NCI-H748 (cell line): ENCODE measurements around the gene SNRNP48.

Experiments used
- DNase-seq: peaks from one replicate; lab custom pipeline; 2025; ENCODE audit not compliant: unreplicated experiment; lab: John Stamatoyannopoulos, UW

SNRNP48 gene

DNA sequence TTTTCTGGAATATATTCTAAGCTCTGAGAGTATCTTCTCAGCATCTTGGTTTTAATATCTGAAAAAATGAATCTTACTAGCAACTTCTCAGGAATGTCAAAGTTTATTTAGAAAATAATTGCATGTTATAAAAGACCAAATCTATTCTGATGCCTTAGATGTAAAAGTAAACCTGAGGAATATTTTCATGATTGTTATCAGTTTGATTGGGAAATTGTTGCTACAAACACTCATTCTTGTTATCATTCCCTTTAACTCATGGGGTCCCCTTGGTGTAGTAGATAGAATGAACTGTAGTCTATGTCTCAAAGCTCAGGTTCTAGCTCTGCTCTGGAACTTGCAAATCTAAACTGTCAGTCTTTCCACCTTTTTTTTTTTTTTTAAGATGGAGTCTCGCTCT, 50.0 kb downstream of the SNRNP48 start:
- no peak for DNase-seq

DNA sequence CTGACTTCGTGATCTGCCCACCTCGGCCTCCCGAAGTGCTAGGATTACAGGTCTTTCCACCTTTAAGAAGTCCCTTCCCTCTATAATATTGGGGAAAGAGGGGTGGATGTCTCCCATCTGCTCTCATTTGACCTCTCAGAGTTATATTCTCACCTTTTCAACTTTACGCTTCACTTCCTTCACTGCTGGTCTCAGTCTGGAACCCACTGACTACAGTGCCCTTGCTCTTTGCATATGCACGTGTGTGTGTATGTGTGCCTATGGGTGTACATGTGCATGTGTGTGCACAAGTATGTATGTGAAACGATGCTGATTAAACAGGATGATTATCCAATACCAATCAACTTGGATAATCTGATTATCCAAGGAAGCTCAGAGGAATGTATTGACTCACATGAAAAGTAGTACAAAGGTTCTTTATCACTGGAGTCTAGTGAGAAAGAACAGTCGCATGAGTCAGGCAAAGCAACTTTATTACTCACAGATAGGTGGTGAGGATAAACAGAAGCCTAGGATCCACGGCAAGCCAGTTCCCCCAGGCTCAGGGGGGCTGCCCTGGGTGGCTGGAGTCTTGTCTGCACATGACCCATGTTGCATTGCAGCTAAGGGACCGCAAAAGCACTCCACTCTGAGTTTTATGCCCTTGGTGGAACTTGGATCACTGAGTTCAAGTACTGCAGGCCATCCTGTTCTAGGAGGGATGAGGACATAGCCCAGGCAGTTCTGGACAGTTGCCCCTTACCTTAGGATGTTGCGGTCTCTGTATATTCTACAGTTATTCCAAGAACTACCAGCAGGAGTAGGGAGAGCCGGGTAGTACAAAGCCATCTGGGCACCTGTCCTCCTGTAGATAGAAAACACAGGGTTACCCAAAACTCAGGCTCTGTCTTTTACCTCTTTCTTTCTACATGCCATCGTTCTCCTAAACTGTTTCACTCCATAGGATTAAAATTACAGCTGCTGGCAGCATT, 50.9 kb downstream of the SNRNP48 start:
- DNase-seq, result no peak

DNA sequence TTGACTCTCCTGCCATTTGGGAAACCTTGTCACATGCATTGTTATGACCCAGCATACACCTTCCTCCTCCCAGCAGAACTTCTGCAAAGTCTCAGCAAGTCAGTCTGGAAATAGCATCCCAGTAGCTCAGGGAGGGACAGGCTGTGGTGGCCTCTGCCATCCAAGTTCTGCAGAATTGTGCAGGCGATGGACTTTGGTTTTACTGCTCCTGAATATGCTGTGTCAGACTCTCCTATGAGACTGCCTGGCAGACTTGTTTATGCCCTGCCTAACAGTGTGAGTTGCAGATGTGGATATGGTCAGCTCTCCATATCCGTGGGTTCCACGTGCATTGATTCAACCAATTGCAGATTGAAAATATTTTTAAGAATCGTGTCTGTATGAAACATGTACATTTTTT, 52.8 kb downstream of the SNRNP48 start:
- DNase-seq, result no peak

DNA sequence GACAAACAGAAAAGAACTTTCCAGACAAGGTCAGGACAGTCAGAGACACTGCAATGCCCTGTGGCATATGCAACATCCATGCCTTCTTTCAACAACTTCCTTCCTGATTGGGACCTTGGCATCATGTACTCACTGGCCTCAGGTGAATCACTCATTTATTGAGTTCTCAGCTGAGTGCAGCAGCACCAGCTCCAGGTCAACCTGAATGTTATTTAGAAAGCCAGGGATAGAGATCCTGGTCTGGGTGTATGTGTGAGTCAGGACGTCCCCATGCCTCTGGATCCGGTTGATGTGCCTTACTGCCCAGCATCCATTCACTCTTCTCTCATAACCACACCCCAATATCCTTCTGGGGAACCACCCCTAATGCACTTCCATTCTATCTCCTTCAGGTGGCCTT, 54.4 kb downstream of the SNRNP48 start:
- DNase-seq, result no peak

DNA sequence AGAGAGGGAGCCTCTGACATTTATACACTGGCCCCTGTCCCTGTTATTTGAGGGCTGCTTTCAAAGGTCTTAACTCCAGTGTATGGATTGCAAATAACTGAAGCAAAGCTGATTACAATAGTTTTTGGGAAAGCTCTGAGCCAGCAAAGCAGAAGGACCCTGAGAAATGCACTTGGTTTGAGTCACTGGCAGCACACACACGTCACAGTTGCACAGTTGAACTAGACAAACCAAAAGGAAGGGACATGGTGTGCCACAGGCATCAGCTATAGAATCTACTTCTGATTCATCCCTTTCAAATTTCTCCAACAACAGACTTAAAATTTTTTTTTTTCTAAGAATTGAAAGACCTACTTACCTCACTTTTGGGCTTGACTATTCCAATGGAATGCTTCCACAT, 56.4 kb downstream of the SNRNP48 start:
- no peak for DNase-seq

DNA sequence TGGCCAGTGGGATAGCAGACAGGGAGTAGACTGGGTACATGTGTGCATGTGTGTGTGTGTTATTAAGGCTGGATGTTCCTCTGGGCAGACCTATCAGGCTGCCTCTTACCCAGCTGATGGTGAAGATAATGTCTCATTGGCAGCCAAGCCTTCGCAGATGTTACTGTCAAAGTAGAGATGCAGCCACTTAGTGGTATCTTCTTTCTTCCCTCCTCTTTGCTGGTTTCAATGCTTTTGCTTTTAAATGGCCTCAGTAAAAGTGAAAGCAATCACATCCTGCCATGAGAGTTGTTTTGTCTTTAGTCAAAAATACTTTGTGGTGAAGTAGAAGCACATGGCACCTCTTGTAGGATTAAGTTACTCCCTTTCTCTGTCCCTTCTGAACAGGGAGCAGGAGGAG, 57.5 kb downstream of the SNRNP48 start:
- no peak for DNase-seq

DNA sequence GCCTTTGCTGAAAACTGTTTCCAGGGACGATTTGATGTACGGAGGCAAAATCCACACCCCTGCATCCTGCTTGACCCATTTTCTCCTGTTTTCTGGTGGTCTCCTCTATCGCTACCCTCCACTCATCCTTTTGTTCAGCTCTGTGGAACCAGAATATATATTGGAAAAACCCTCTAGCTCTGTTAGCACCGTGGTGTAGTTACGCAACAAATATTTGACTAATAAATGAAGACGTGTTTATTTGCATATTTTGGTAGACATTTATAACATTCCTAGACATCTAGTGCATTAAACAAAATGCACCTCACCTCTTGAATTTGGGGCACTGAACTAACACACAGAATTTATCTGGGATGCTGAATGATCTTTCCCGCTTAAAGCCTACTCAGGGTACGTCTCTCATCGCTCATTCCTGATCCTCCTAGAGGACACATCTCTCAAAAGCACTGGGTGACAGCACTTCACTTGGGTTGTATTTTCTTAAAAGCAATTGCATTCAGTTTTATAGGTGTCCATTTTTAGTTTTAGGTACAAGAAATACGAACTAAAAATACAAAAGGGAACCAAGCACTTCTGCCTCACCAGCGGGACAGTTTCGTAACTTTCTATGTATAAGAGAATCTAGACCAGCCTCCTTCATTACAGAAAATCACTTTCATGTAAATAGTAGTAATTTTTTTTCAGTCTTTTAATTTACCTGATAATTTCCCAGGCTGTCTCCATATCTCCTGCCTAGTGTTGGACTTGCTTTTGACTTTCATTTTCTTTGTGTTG, 59.2 kb downstream of the SNRNP48 start:
- DNase-seq, result no peak

DNA sequence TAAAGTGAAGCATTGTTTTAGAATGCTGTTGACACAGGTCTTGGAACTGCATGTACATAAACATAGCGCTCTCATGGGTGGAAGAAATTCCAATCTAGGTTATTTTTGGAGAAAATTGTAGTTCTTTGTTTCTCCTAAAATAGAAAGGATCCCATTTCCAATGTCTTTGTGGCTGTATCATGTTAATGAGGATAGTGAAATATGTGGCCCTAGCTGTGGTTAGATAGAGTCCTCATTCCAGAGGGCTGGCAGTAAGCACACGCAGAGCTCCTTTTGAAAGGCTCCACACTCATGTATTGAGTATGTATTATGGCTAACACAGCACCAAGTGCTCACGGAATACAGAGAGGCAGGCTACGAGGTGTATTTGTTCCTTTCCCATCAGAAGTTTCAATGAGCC, 60.9 kb downstream of the SNRNP48 start:
- DNase-seq, result no peak

DNA sequence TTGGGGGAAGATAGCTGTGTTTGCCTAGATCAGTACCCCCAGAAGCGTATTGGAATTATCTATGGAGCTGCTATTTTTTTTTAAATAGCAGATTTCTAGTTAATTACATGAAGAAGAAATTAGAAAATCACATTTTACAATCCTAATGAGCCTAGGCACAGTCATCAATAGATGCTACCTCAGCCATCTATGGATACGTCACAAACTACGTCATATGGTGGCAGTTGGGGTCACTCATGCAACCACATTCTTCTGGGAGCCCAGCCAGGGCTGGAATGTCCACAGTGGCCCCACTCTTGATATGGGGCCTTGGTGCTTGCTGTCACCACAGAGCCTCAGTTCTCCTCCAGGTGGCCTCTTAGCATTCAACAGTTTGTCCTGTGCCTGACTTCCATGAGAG, 63.0 kb downstream of the SNRNP48 start:
- DNase-seq, result no peak

DNA sequence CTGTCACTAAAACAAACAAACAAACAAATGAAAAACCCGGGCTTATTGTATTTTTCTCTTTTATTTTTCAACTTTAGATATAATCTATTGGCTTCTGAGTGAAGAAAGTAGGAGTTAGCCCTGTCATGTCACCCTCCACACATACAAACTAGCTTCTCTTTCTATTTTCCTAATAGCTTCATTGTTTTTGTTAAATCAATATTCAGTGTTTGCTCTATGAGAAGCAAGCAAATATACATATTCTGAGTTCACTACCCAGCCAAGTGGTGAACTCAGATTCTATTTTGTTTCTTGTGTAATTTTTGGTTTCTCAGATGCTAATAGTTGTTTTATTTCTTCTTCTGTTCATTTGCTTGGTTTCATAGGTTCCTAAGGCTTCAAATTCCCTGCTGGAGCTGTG, 66.4 kb downstream of the SNRNP48 start:
- no peak for DNase-seq

DNA sequence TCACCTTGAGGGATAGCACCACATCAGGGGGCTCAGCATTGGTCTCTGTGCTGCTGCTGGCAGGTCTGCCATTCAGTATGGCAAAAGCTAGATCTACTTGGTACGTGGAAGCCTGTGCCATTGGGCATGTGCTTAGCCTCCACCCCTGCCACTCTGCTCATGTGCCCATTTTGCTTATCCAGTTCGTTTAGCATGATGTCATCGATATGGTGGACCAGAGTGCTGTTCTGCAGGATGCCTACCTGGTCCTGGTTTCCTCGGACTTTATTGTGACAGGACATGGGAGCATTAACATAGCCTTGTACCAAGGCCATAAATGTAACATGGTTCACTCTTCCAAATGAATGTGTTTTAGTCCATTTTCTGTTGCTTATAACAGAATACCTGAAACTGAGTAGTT, 68.5 kb downstream of the SNRNP48 start:
- no peak for DNase-seq

DNA sequence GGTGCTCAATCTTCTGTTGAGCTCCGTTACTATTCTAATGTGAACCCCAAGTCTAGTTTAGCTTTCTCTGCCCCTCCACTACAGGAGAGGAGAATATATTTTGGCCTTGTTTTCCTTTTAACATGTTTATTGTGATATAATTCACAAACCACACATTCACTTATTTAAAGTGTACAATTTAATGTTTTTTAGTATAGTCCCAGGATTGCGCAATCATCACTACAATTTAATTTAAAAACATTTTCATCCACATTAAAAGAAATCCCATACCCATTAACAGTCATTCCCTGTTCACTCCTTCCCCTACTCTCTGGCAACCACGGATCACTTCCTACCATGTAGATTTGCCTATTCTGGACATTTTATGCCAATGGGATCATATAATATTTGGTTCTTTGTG, 71.4 kb downstream of the SNRNP48 start:
- DNase-seq, result no peak
